Activated B cell treated with CpG ODN at 0.5 μM for 24 hours (primary cell): Measurements from ENCODE around the gene ZNF101. TPM values are rescaled to one million over a fixed set of nuclear protein-coding genes. Genes with fewer than 3 reads are reported as not detected.
A peak's percentile ranks its signal among the peaks of the same experiment; 100 is the strongest.

Experiments
- ATAC-seq: fragments of 200-7000 bp; cut with Tn5 transposase; one replicate; pipeline ENCODE4 v1.10.0; 2021; ENCODE audit warnings: low read depth, mild to moderate bottlenecking, moderate library complexity
- CTCF ChIA-PET: fragments of 350-600 bp; sonication (Branson Sonifier 250); formaldehyde crosslinking; loops from one replicate; lab custom pipeline; 2021; ENCODE audit warnings: antibody characterized with exemption; lab: Charles Lee
- POLR2A ChIA-PET: fragments of 350-600 bp; sonication (Branson Sonifier 250); formaldehyde crosslinking; loops from one replicate; lab custom pipeline; 2021; ENCODE audit warnings: antibody characterized with exemption; lab: Charles Lee
- DNase-seq: peaks from one replicate; pipeline ENCODE4 v3.0.0; 2022
- H3K27ac Mint-ChIP-seq: one replicate; pipeline ENCODE4 v1.8.0; 2020; ENCODE audit warnings: mixed read lengths
- H3K27me3 Mint-ChIP-seq: one replicate; pipeline ENCODE4 v1.8.0; 2021; ENCODE audit warnings: mixed read lengths
- H3K36me3 Mint-ChIP-seq: one replicate; pipeline ENCODE4 v1.8.0; 2021; ENCODE audit warnings: low read depth, mixed read lengths
- H3K4me1 Mint-ChIP-seq: one replicate; pipeline ENCODE4 v1.8.0; 2021; ENCODE audit warnings: mixed read lengths
- H3K4me3 Mint-ChIP-seq: one replicate; pipeline ENCODE4 v1.8.0; 2020; ENCODE audit warnings: mild to moderate bottlenecking, mixed read lengths
- H3K9me3 Mint-ChIP-seq: one replicate; pipeline ENCODE4 v1.8.0; 2020; ENCODE audit warnings: mixed read lengths
- intact Hi-C: fragments of 100-400 bp; cut with micrococcal nuclease; formaldehyde crosslinking; loops from one replicate; pipeline ENCODE4 v1.15.1; 2024
- total RNA-seq: library from RNA; stranded (reverse); gene quantifications from 2 replicates; pipeline ENCODE4 v1.2.3, GENCODE V29; 2022
- TF ChIP-seq, protein P1 (sequence below): fragments of 200-600 bp; IDR thresholded peaks from one replicate; pipeline ENCODE4 v1.8.0; 2022; ENCODE audit warnings: antibody characterized with exemption, mild to moderate bottlenecking

ZNF101 gene
- total RNA-seq, 1 donor from 2014 or later = 52.6 TPM

DNA sequence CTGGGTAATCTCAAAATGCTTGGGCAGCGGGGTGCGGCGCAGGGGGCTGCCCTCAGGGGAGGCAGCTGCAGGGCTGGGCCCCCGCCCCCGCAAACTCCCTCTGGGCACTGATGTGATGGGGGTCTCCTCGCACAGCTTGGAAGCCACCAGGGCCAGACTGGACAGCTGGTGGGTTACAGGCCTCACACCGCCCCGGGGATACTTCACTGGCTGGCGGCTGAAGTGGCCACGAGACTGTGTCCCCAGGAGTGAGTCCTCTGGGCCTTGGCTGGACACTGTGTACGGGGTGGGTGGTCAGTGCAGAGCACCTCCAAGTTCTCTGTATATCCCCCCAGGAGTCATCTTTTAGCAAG, 38.6 kb upstream of the ZNF101 start:
- no peak for ATAC-seq
- H3K27ac Mint-ChIP-seq = no peak overlapping the region
- TF ChIP-seq, protein P1, sequence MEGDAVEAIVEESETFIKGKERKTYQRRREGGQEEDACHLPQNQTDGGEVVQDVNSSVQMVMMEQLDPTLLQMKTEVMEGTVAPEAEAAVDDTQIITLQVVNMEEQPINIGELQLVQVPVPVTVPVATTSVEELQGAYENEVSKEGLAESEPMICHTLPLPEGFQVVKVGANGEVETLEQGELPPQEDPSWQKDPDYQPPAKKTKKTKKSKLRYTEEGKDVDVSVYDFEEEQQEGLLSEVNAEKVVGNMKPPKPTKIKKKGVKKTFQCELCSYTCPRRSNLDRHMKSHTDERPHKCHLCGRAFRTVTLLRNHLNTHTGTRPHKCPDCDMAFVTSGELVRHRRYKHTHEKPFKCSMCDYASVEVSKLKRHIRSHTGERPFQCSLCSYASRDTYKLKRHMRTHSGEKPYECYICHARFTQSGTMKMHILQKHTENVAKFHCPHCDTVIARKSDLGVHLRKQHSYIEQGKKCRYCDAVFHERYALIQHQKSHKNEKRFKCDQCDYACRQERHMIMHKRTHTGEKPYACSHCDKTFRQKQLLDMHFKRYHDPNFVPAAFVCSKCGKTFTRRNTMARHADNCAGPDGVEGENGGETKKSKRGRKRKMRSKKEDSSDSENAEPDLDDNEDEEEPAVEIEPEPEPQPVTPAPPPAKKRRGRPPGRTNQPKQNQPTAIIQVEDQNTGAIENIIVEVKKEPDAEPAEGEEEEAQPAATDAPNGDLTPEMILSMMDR = no peak
- no peaks in the 10 kb centered on the region for H3K27me3 Mint-ChIP-seq
- H3K4me3 Mint-ChIP-seq = peak overlapping the region; percentile 15
- H3K36me3 Mint-ChIP-seq = peaks cover 58% of the 10 kb centered on the region
- ChIA-PET CTCF (no interaction called here), POLR2A (no interaction called here)
- H3K4me1 Mint-ChIP-seq = peaks cover 23% of the 10 kb centered on the region
- no peaks in the 10 kb centered on the region for H3K9me3 Mint-ChIP-seq
- DNase-seq = no peak
- intact Hi-C loops = no loop called here

DNA sequence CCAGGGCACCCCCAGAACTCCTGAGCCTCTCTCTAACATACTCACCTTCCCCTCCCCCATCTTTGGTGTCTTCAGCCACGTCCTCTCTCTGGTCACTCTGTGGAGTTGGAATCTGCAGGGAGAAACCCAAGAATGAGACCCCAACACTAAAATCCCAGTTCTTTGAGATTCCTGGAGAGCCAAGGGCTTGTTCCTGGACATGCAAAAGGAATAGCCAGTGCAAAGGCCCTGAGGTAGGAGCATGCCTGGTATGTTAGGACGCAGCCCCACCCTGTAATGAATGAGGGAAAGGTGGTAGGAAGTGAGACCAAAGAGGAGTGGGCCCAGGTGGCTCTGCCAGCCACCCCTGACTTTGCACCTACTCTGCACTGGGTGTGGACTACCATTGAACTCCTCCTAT, 38.2 kb upstream of the ZNF101 start:
- Mint-ChIP-seq H3K9me3 (no peaks in the 10 kb centered on the region), H3K27ac (no peak overlapping the region), H3K36me3 (peaks cover 62% of the 10 kb centered on the region), H3K27me3 (no peaks in the 10 kb centered on the region), H3K4me1 (peaks cover 23% of the 10 kb centered on the region), H3K4me3 (peak overlapping the region; percentile 15)
- POLR2A ChIA-PET = interaction anchor here (1.0 to 1.3 kb wide), 2 partner anchors 11 to 32 kb away, joined by 3 to 4 read pairs; partner anchors contain the start of gene PBX4
- intact Hi-C loops = no loop called here
- DNase-seq (no peak), ATAC-seq (no peak)
- TF ChIP-seq, protein P1 = no peak
- CTCF ChIA-PET = no interaction called here

DNA sequence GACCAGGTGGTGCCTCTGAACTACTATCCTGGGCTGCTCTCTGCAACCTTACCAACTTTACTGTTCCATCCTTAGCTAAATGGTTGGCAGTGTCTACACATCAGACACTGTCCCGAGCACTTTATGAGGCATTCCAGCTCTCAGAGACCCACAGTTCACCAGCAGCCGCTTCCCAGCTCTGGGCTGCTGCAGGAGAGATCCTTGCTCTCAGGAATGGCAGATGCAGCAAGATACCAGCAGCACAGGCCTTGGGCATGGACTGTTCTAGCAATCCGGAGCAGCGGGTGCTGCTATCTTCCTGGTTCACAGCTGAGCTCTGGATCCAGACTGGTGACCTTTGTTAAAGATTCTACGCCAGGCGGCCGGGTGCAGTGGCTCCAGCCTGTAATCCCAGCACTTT, 37.3 kb upstream of the ZNF101 start:
- DNase-seq (no peak), ATAC-seq (no peak)
- TF ChIP-seq, protein P1 = no peak
- no peaks in the 10 kb centered on the region for H3K9me3 Mint-ChIP-seq
- POLR2A ChIA-PET = interaction anchor here (0.6 to 1.3 kb wide), 3 partner anchors 12 to 37 kb away, joined by 3 to 4 read pairs (median 4); partner anchors contain the start of genes PBX4 and ZNF101
- H3K27me3 Mint-ChIP-seq = no peaks in the 10 kb centered on the region
- H3K4me3 Mint-ChIP-seq = no peak overlapping the region
- intact Hi-C loops = no loop called here
- CTCF ChIA-PET = no interaction called here
- peaks cover 23% of the 10 kb centered on the region for H3K4me1 Mint-ChIP-seq
- H3K27ac Mint-ChIP-seq = no peak overlapping the region
- H3K36me3 Mint-ChIP-seq = peaks cover 66% of the 10 kb centered on the region

DNA sequence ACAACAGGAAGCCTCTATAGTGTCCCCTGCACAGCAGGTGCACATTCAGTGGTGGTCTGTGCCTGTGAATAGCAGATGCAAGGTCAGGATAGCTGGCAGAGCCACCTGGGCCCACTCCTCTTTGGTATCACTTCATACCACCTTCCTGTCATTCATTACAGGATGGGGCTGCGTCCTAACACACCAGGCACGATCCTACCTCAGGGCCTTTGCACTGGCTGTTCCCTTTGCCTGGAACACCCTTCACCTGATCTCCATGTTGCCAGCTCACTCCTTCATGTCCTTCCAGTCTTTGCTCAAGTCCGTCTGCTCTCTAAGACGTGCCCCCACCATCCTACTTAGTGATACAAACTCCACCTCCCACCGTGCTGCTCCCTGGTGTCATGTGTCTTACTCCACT, 36.0 kb upstream of the ZNF101 start:
- H3K4me3 Mint-ChIP-seq = no peak overlapping the region
- TF ChIP-seq, protein P1 = no peak
- H3K27ac Mint-ChIP-seq = no peak overlapping the region
- POLR2A ChIA-PET = no interaction called here
- no peak for DNase-seq
- H3K9me3 Mint-ChIP-seq = no peaks in the 10 kb centered on the region
- no peak for ATAC-seq
- H3K27me3 Mint-ChIP-seq = no peaks in the 10 kb centered on the region
- CTCF ChIA-PET = interaction anchor here (1.3 kb wide), 1 partner anchor 11 kb away, joined by 5 read pairs; the partner anchor contains the start of gene GMIP
- peaks cover 11% of the 10 kb centered on the region for H3K4me1 Mint-ChIP-seq
- intact Hi-C loops = no loop called here
- H3K36me3 Mint-ChIP-seq = peaks cover 69% of the 10 kb centered on the region

DNA sequence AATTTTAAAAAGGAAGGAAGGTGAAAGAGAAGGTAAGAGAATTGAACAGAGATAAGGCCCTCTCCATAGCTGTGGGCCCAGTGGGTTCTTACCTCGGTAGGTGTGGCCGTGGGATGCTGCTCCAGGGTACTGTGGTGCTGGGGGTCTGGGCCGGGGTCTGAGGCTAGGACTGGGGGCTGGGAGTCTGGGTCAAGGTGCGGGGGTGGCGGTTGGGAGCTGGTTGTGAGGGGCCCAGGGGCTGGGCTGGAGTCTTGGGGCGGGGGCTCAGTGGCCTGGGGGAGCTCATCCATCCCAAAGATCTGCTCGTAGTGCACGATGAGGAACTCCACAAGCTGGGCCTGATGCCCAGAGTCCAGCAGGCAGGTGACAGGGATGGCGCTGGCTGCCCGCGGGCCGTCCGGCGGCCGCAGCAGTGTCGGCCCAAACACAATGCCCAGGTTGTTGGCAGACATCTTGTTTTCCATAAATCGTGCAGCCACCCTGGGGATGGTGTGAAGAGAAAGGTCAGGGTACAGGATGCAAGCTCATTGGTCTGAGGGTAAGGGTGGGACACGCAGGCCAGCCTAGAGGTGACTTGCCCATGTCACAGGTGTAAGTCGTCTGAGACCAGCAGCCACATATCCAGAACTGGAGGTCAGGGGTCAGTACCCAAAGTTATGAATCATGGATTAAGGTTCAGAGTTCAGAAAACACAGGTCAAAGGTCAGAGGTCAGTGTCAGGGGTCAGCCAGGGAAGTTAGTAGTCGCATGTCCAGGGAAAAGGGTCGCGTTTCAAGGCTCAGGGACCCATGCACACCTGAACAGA, 34.7 kb upstream of the ZNF101 start:
- Mint-ChIP-seq H3K9me3 (no peaks in the 10 kb centered on the region), H3K27ac (no peak overlapping the region), H3K4me3 (no peak overlapping the region), H3K36me3 (peaks cover 72% of the 10 kb centered on the region), H3K4me1 (peaks cover 8% of the 10 kb centered on the region), H3K27me3 (no peaks in the 10 kb centered on the region)
- DNase-seq = no peak
- TF ChIP-seq, protein P1 = no peak
- ATAC-seq = no peak
- ChIA-PET POLR2A (interaction anchor here (0.5 to 1.0 kb wide), 3 partner anchors 19 to 452 kb away, joined by 3 to 4 read pairs (median 3); no protein-coding TSS in a partner anchor), CTCF (interaction anchor here (1.0 to 1.3 kb wide), 2 partner anchors 10 to 101 kb away, joined by 3 to 5 read pairs; partner anchors contain the start of gene GMIP)
- intact Hi-C loops = no loop called here
